ENCODE data around the gene TMEM63B. TPM values are rescaled to one million over a fixed set of nuclear protein-coding genes. Genes with fewer than 3 reads are reported as not detected.

The TMEM63B gene
- total RNA-seq, 4 donors from 2014 or later, result 27.2 to 71.9 (median 43.7) TPM

DNA sequence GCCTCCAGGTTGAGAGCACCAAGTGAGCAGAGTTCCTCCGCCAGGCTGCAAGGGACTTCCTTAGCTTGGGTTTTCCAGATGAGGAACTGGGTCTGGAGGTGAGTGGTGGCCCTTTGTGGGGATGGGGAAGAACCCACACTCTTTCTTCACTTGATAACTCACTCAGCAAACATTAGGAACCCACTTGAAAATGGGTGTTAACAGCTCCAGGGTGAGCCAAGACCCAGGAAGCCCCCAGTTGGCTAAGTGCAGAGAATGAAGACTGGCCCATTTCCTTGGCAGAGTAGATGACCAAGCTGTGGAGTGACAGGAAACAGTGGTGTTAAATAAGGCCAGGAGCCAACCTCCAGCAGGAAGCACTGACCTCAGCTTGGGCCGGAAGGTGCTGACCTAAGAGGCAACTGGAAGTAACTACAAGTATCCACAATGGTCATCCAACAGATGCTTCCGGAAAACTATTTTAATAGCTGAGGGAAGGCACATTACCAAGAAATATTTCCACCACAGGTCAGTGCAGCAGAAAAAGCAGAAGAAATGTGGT lies 22.8 kb upstream of the TMEM63B start:
- ATAC-seq (peak; percentile 27 to 43), DNase-seq (no peak)
- TF ChIP-seq POLR2A (IDR thresholded peaks at IDR 0.05), result no peak
- TF ChIP-seq, protein P1, sequence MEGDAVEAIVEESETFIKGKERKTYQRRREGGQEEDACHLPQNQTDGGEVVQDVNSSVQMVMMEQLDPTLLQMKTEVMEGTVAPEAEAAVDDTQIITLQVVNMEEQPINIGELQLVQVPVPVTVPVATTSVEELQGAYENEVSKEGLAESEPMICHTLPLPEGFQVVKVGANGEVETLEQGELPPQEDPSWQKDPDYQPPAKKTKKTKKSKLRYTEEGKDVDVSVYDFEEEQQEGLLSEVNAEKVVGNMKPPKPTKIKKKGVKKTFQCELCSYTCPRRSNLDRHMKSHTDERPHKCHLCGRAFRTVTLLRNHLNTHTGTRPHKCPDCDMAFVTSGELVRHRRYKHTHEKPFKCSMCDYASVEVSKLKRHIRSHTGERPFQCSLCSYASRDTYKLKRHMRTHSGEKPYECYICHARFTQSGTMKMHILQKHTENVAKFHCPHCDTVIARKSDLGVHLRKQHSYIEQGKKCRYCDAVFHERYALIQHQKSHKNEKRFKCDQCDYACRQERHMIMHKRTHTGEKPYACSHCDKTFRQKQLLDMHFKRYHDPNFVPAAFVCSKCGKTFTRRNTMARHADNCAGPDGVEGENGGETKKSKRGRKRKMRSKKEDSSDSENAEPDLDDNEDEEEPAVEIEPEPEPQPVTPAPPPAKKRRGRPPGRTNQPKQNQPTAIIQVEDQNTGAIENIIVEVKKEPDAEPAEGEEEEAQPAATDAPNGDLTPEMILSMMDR (IDR thresholded peaks at IDR 0.05 in 4 of 5, conservative IDR thresholded peaks at IDR 0.05 in 1 of 5), result no peak
- peaks cover 0 to 2% of the 10 kb centered on the region in 2 donors for H3K36me3 ChIP-seq
- intact Hi-C loops (cut with DNase I; ENCODE audit: low total_unique reads), result loop anchor here (5.0 kb wide), 1 partner anchor 133 kb away; no protein-coding TSS in a partner anchor
- in situ Hi-C loops (cut with MboI; ENCODE audit: low sequenced_read_pairs in 4 of 4), result loop anchor here (5.0 to 25.0 kb wide), 4 partner anchors 38 to 133 kb away; partner anchors contain the start of gene HSP90AB1 (in 1 of the 4)
- peak overlapping the region; percentile 88 to 100 (median 95) for H3K27ac ChIP-seq
- peaks cover 55 to 67% of the 10 kb centered on the region in 2 donors for H3K4me1 ChIP-seq
- no peaks in the 10 kb centered on the region for H3K27me3 ChIP-seq
- H3K9me3 ChIP-seq, result no peaks in the 10 kb centered on the region
- H3K4me3 ChIP-seq, result no peak overlapping the region

DNA sequence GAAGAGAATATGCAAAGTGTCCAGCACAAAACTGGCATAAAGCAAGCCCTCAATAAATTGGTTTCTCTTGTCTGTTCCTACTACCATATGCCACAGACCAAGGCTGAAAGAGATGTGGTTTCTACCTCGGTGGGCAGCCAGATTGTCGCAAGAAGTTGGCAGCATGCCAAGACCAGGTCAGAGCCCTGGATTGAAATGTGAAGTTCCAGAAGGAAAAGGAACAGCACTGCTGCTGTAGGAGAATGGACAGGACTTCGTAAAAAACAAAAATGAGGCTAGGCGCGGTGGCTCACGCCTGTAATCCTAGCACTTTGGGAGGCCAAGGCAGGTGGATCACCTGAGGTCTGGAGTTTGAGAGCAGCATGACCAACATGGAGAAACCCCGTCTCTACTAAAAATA lies 22.2 kb upstream of the TMEM63B start:
- Histone ChIP-seq H3K36me3 (no peaks in the 10 kb centered on the region), H3K27ac (peak overlapping the region; percentile 88 to 100 (median 95)), H3K4me3 (no peak overlapping the region)

DNA sequence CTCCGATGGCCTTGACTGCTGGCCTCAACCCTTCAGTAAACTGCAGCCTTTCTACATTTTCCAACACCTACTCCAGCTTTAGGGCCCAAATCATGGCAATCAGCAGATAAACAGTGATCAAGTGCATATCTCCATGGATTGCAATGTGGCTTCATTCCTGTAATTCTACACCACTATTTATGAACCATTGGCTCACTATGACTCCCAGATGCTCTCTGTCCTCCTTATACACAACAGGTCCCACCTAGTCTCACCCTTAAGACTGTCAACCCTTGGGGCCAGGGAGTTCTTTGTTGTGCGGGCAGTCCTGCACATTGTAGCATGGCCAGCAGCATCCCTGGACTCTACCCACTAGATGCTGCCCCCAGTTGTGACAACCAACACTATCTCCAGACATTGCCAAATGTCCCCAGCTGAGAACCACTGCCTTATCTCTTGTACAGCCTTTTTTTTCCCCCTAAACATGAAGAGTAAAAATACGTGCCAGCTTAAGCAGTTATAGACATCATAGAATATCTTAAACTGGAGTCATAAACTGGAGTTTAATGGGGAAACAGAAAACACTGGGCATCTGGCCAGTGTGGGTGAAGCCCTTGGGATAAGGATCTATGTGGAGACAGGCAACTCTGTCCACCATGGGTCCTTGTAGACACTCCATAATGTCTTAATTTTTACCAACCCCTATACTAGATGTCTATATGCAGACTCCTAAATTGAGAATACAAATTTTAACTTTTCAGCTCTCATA lies 21.2 kb upstream of the TMEM63B start:
- Histone ChIP-seq H3K27me3 (no peaks in the 10 kb centered on the region), H3K27ac (peak overlapping the region; percentile 88 to 100 (median 95)), H3K4me1 (peaks cover 72 to 73% of the 10 kb centered on the region in 2 donors), H3K36me3 (no peaks in the 10 kb centered on the region), H3K4me3 (no peak overlapping the region), H3K9me3 (no peaks in the 10 kb centered on the region)
- in situ Hi-C loops (cut with MboI; ENCODE audit: low sequenced_read_pairs in 4 of 4), result loop anchor here in 1 of 4 donors (25.0 kb wide), 1 partner anchor 131 kb away; the partner anchor contains the start of gene HSP90AB1
- no peak for TF ChIP-seq POLR2A (IDR thresholded peaks at IDR 0.05)
- TF ChIP-seq, protein P1 (IDR thresholded peaks at IDR 0.05 in 4 of 5, conservative IDR thresholded peaks at IDR 0.05 in 1 of 5), result no peak
- DNase-seq (no peak), ATAC-seq (no peak)
- intact Hi-C loops (cut with DNase I; ENCODE audit: low total_unique reads), result loop anchor here (5.0 kb wide), 1 partner anchor 131 kb away; no protein-coding TSS in a partner anchor

More for the DNA sequence above, 22.2 kb upstream of the TMEM63B start:
- no peaks in the 10 kb centered on the region for H3K9me3 ChIP-seq
- no peak for ATAC-seq
- intact Hi-C loops (cut with DNase I; ENCODE audit: low total_unique reads) (loop anchor here (5.0 kb wide), 1 partner anchor 132 kb away; no protein-coding TSS in a partner anchor), in situ Hi-C loops (cut with MboI; ENCODE audit: low sequenced_read_pairs in 4 of 4) (loop anchor here in 1 of 4 donors (25.0 kb wide), 1 partner anchor 132 kb away; the partner anchor contains the start of gene HSP90AB1)
- no peaks in the 10 kb centered on the region for H3K27me3 ChIP-seq
- DNase-seq, result peak in 1 of 2 donors; percentile 48
- H3K4me1 ChIP-seq, result peaks cover 61 to 71% of the 10 kb centered on the region in 2 donors
- no peak for TF ChIP-seq POLR2A (IDR thresholded peaks at IDR 0.05)
- TF ChIP-seq, protein P1 (IDR thresholded peaks at IDR 0.05 in 4 of 5, conservative IDR thresholded peaks at IDR 0.05 in 1 of 5), result no peak

DNA sequence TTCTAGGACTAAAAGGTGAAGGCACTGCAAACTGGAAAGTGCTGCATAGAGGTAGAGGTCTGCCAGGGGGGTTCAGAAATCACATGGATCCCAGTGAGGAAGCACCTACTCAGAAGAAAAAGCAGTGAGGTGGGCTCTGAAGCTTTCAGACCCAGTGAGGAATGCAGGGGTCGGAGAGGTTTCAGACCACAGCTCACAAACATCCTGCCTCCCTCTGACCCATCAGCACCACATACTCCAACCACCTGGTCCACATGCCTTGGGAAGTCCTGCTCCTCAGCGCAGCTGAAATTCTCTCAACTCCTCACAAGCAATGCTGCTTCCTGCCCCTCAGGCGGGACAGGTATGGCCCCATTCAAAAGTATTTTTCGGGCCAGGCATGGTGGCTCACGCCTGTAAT lies 20.3 kb upstream of the TMEM63B start:
- no peak for ATAC-seq
- intact Hi-C loops (cut with DNase I; ENCODE audit: low total_unique reads) (loop anchor here (5.0 kb wide), 1 partner anchor 130 kb away; no protein-coding TSS in a partner anchor), in situ Hi-C loops (cut with MboI; ENCODE audit: low sequenced_read_pairs in 4 of 4) (loop anchor here in 1 of 4 donors (25.0 kb wide), 1 partner anchor 130 kb away; the partner anchor contains the start of gene HSP90AB1)
- Histone ChIP-seq H3K27ac (peak overlapping the region; percentile 88 to 100 (median 95)), H3K36me3 (peaks cover 0 to 3% of the 10 kb centered on the region in 2 donors), H3K9me3 (no peaks in the 10 kb centered on the region), H3K4me3 (no peak overlapping the region), H3K27me3 (no peaks in the 10 kb centered on the region), H3K4me1 (peaks cover 80 to 82% of the 10 kb centered on the region in 2 donors)
- TF ChIP-seq POLR2A (IDR thresholded peaks at IDR 0.05), result no peak
- TF ChIP-seq, protein P1 (IDR thresholded peaks at IDR 0.05 in 4 of 5, conservative IDR thresholded peaks at IDR 0.05 in 1 of 5), result no peak
- DNase-seq, result no peak

Data from gastrocnemius medialis (tissue), 4 donors.